ENCODE results near the gene KCTD7. TPM values are rescaled to one million over a fixed set of nuclear protein-coding genes. Genes with fewer than 3 reads are reported as not detected.
"Not testable (repeated sequence)": the region's sequence is repeated elsewhere in the genome, so short reads cannot be mapped to it uniquely, and the experiment has no call there.

Gene KCTD7
- 5.1 and 7.6 TPM in 2 replicates for total RNA-seq (2012; rRNA removed)

DNA sequence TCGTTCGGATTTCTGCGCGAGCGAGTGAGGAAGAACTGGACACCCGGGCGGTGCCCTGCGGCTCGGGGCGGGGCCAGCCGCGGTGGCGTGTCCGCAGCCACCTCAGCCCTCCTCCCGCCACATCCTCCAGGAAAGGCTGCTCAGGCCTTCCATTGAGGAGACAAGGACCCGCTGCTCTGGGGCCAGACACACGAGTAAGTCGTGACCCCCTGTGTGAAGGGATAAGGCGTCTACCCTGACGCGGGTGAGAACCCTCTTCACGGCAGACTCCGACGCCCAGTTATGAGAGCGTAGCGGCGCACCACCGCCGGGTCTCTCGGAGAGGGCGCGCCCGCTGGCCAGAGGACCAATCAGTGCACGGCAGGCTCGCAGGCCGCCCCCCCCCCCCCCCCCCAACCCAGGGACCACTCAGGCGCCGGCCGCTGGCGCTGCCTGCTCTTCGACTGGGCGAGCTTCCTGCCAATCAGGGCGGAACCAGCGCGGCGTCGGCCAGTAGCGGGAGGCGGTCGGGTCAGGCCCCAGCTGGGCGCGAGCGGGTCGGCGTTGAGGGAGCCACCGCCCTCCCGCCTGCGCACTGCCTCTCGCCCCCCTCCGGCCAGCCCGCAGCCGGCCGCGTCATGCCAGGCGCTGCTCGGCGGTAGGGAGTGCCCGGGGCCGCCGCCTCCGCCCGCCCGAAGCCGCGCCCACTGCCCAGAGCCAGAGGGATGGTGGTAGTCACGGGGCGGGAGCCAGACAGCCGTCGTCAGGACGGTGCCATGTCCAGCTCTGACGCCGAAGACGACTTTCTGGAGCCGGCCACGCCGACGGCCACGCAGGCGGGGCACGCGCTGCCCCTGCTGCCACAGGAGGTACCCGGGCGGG, at the start of gene KCTD7:
Gene KCTD7, plus strand, starts transcription at position 521 of the 861 bp plus-strand sequence. Its CDS starts 184 bp downstream, at position 705.
- peaks cover 21% of the 10 kb centered on the region for H3K4me1 ChIP-seq (ENCODE audit: control insufficient read depth, insufficient read depth, low read length)
- peak within 1 kb of the TSS; percentile 90 for H3K9ac ChIP-seq (ENCODE audit: low read depth, low read length)
- H3K4me2 ChIP-seq (ENCODE audit: low read length) = peak within 1 kb of the TSS; percentile 99

DNA sequence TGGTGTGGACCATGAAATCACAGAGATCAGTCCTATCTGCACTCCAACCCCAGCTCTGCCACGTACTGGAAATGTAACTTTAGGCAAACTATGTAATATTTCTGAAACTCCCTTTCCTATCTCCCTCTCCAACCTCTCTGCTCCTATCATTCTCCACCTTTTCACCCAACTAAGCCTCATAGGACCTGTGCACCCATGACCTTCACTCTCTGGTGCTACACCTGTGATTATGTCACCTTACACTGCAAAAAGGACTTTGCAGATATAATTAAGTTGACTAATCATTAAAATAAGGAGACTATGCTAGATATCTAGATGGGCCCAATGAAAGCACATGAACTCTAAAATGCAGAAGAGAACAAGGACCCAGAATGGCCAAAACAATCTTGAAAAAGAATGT, 48.3 kb upstream of the KCTD7 start:
- not testable (repeated sequence) for H3K4me3 ChIP-seq (ENCODE audit: low read length); H3K9ac ChIP-seq (ENCODE audit: low read depth, low read length); H3K9me3 ChIP-seq (replicated peaks; ENCODE audit: low read length); H3K4me2 ChIP-seq (ENCODE audit: low read length); H3K4me1 ChIP-seq (ENCODE audit: control insufficient read depth, insufficient read depth, low read length); H3K27me3 ChIP-seq (ENCODE audit: control insufficient read depth, insufficient read depth, low read length)
- peaks cover 37% of the 10 kb centered on the region for H3K36me3 ChIP-seq (ENCODE audit: insufficient read depth, low read length)

More for the DNA sequence above, at the start of gene KCTD7:
- H3K27me3 ChIP-seq (ENCODE audit: control insufficient read depth, insufficient read depth, low read length) = no peaks in the 10 kb centered on the region
- peak within 1 kb of the TSS; percentile 86 for H3K4me3 ChIP-seq (ENCODE audit: low read length)
- no peaks in the 10 kb centered on the region for H3K9me3 ChIP-seq (replicated peaks; ENCODE audit: low read length)
- peaks cover 6% of the 10 kb centered on the region for H3K36me3 ChIP-seq (ENCODE audit: insufficient read depth, low read length)

GRCh38 chr7:66582816-66583489, 45.7 kb upstream of the KCTD7 start:
- H3K9ac ChIP-seq (ENCODE audit: low read depth, low read length); H3K4me2 ChIP-seq (ENCODE audit: low read length); H3K4me3 ChIP-seq (ENCODE audit: low read length); H3K27me3 ChIP-seq (ENCODE audit: control insufficient read depth, insufficient read depth, low read length); H3K9me3 ChIP-seq (replicated peaks; ENCODE audit: low read length): not testable (repeated sequence)
- Histone ChIP-seq H3K36me3 (ENCODE audit: insufficient read depth, low read length) (peaks cover 29% of the 10 kb centered on the region), H3K4me1 (ENCODE audit: control insufficient read depth, insufficient read depth, low read length) (peaks cover 11% of the 10 kb centered on the region)

DNA sequence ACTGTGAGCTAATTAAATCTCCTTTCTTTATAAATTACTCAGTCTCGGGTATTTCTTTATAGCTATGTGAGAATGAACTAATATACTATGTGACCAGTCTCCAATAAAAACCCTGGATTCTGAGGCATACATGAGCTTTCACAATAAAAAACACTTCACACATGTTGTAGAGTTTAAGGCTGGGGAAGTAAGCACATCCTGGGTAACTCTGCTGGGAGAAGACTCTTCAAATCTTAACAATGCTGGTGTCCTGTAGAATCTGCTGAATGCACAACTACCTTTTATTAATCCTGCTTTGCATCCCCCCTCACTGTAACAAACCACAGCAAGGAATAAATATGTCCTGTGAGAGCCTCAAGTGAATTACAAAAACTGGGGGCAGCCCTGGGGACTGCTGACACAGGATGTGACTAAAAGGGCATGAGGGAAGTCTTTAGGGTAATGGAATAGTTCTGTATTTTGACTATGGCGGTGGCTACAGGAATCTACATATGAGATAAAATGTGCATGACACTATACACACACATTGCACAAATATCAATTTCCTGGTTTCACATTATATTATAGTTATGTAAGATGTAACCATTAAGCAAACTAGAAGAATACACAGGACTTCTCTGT, 45.1 kb upstream of the KCTD7 start:
- Histone ChIP-seq H3K27me3 (ENCODE audit: control insufficient read depth, insufficient read depth, low read length) (no peaks in the 10 kb centered on the region), H3K36me3 (ENCODE audit: insufficient read depth, low read length) (peaks cover 29% of the 10 kb centered on the region), H3K4me2 (ENCODE audit: low read length) (no peak overlapping the region), H3K9ac (ENCODE audit: low read depth, low read length) (no peak overlapping the region), H3K4me3 (ENCODE audit: low read length) (no peak overlapping the region), H3K4me1 (ENCODE audit: control insufficient read depth, insufficient read depth, low read length) (peaks cover 16% of the 10 kb centered on the region), H3K9me3 (replicated peaks; ENCODE audit: low read length) (no peaks in the 10 kb centered on the region)

DNA sequence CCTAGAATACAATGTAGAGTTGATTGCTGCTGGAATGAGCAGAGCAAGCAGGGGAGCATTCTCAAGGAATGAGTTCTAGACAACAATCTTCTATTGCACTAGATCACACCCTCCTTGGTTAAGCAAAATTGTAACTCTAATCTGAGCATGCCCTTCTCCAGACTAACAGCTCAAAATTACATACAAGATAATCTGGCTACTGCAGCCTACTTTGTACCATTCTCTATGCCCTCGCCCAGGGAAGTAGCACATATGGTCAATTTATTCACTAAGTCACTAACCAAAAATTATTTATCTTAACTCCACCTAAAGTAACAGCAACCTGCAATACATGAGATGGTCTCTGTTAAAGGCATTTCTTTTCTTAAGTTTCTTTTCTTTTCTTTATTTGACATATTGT, 42.5 kb upstream of the KCTD7 start:
- H3K4me3 ChIP-seq (ENCODE audit: low read length) = no peak overlapping the region
- peaks cover 33% of the 10 kb centered on the region for H3K4me1 ChIP-seq (ENCODE audit: control insufficient read depth, insufficient read depth, low read length)
- no peak overlapping the region for H3K4me2 ChIP-seq (ENCODE audit: low read length)
- H3K9me3 ChIP-seq (replicated peaks; ENCODE audit: low read length) = no peaks in the 10 kb centered on the region
- peaks cover 27% of the 10 kb centered on the region for H3K36me3 ChIP-seq (ENCODE audit: insufficient read depth, low read length)
- H3K27me3 ChIP-seq (ENCODE audit: control insufficient read depth, insufficient read depth, low read length) = no peaks in the 10 kb centered on the region
- H3K9ac ChIP-seq (ENCODE audit: low read depth, low read length) = no peak overlapping the region

- H3K9ac ChIP-seq (ENCODE audit: low read depth, low read length); H3K4me2 ChIP-seq (ENCODE audit: low read length); H3K9me3 ChIP-seq (replicated peaks; ENCODE audit: low read length); H3K27me3 ChIP-seq (ENCODE audit: control insufficient read depth, insufficient read depth, low read length); H3K4me3 ChIP-seq (ENCODE audit: low read length): not testable (repeated sequence)
- peaks cover 12% of the 10 kb centered on the region for H3K36me3 ChIP-seq (ENCODE audit: insufficient read depth, low read length)
- H3K4me1 ChIP-seq (ENCODE audit: control insufficient read depth, insufficient read depth, low read length) = peaks cover 41% of the 10 kb centered on the region
Observed at GRCh38 chr7:66588226-66588625, 40.5 kb upstream of the KCTD7 start.

DNA sequence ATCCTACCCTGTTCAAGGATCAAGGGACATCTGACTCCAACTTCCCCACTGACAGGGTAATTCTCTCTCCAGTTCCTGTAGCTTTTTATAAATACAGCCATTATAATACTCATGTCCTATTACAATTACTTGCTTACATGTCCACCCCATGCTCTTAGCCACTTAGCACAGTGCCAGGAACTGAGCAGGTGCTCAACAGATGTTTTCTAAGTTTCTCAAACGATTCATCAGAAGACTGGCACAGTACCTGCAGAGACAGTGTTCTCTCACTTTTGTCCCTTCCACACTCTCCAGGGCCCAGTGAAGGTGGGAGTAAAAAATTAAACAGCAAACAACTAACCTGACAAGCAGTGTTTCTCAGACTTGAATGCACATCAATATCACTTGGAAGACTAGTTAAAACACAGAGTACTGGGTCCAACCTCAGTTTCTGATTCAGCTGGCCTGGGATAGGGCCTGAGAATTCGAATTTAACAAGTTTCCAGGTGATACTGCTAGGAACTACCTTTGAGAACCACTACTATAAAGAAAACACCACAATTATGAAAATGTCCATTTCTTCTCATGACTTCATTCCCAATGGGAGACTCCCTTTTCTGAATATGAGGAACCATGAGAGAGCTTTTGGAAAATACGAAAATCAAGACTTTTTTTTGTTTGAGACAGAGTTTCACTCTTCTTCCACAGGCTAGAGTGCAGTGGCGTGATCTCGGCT, 39.7 kb upstream of the KCTD7 start:
- not testable (repeated sequence) for H3K9me3 ChIP-seq (replicated peaks; ENCODE audit: low read length); H3K36me3 ChIP-seq (ENCODE audit: insufficient read depth, low read length); H3K4me3 ChIP-seq (ENCODE audit: low read length); H3K27me3 ChIP-seq (ENCODE audit: control insufficient read depth, insufficient read depth, low read length); H3K9ac ChIP-seq (ENCODE audit: low read depth, low read length)
- Histone ChIP-seq H3K4me1 (ENCODE audit: control insufficient read depth, insufficient read depth, low read length) (peaks cover 38% of the 10 kb centered on the region), H3K4me2 (ENCODE audit: low read length) (peak overlapping the region; percentile 38)

GRCh38 chr7:66590302-66591057, 38.2 kb upstream of the KCTD7 start:
- H3K9me3 ChIP-seq (replicated peaks; ENCODE audit: low read length); H3K27me3 ChIP-seq (ENCODE audit: control insufficient read depth, insufficient read depth, low read length); H3K36me3 ChIP-seq (ENCODE audit: insufficient read depth, low read length): not testable (repeated sequence)
- peak overlapping the region; percentile 98 for H3K4me3 ChIP-seq (ENCODE audit: low read length)
- H3K9ac ChIP-seq (ENCODE audit: low read depth, low read length) = peak overlapping the region; percentile 99
- H3K4me1 ChIP-seq (ENCODE audit: control insufficient read depth, insufficient read depth, low read length) = peaks cover 38% of the 10 kb centered on the region
- H3K4me2 ChIP-seq (ENCODE audit: low read length) = peak overlapping the region; percentile 83

DNA sequence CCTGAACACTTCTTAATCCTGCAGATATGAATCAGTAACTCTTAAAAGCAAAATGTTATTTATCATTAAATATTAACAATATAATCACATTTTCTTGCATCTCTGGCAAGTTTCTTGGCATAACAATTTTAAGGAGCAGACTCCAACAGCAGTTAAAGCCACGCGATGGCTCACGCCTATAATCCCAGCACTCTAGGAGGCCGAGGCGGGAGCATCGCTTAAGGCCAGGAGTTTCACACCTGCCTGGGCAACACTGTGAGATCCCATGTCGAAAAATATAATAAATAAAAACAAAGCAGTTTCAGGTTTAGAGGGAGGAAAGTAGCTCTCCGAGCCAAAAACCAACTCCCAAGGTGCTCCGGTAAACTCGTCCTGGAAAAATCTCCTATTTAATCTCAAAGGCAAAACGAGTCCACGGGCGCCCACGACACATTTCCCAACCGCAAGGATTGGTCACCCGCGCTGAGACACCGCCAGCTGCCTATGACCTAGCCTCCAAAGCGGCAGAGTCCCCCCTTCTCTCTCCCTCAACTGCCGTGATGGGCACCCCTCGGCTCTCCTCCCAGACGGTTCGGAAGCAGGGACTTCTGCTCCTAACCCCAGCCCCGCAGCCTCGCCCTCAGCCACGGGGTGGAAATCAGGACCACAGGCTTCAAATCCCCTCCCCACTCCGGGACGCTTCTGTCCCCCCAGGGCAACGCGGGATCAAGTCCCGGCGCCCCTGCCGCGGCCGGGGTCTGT, 37.5 kb upstream of the KCTD7 start:
- Histone ChIP-seq H3K9ac (ENCODE audit: low read depth, low read length) (peak overlapping the region; percentile 99), H3K4me2 (ENCODE audit: low read length) (peak overlapping the region; percentile 83), H3K4me1 (ENCODE audit: control insufficient read depth, insufficient read depth, low read length) (peaks cover 38% of the 10 kb centered on the region), H3K4me3 (ENCODE audit: low read length) (peak overlapping the region; percentile 98)
- H3K9me3 ChIP-seq (replicated peaks; ENCODE audit: low read length); H3K27me3 ChIP-seq (ENCODE audit: control insufficient read depth, insufficient read depth, low read length); H3K36me3 ChIP-seq (ENCODE audit: insufficient read depth, low read length): not testable (repeated sequence)

- Histone ChIP-seq H3K27me3 (ENCODE audit: control insufficient read depth, insufficient read depth, low read length) (no peaks in the 10 kb centered on the region), H3K9ac (ENCODE audit: low read depth, low read length) (peak overlapping the region; percentile 99), H3K4me3 (ENCODE audit: low read length) (peak overlapping the region; percentile 98), H3K4me1 (ENCODE audit: control insufficient read depth, insufficient read depth, low read length) (peaks cover 38% of the 10 kb centered on the region), H3K9me3 (replicated peaks; ENCODE audit: low read length) (no peaks in the 10 kb centered on the region), H3K4me2 (ENCODE audit: low read length) (peak overlapping the region; percentile 83), H3K36me3 (ENCODE audit: insufficient read depth, low read length) (no peaks in the 10 kb centered on the region)
Observed at GRCh38 chr7:66591799-66592596, 36.7 kb upstream of the KCTD7 start.

Data from skeletal muscle satellite cell (primary cell).